Pons (tissue), 1 donor: ENCODE data around the gene ABT1.
A peak's percentile ranks its signal among the peaks of the same experiment; 100 is the strongest.
"Not testable (repeated sequence)": the region's sequence is repeated elsewhere in the genome, so short reads cannot be mapped to it uniquely, and the experiment has no call there.

ENCODE experiments used
- DNase-seq: peaks from one replicate; pipeline ENCODE4 v3.0.0-alpha.2; 2016; ENCODE audit warnings: low spot score

The ABT1 gene

GRCh38 chr6:26596579-26597388, at the start of gene ABT1:
Gene ABT1 (plus strand): TSS chr6:26596953. CDS start chr6:26596983, 30 bp downstream.
- DNase-seq, result peak; percentile 99

- not testable (repeated sequence) for DNase-seq
Measured at GRCh38 chr6:26547363-26547762, 49.4 kb upstream of the ABT1 start.

GRCh38 chr6:26550250-26550993, 46.3 kb upstream of the ABT1 start:
- DNase-seq, result no peak

GRCh38 chr6:26552205-26552604, 44.5 kb upstream of the ABT1 start:
- DNase-seq, result no peak

- DNase-seq, result no peak
Measured at GRCh38 chr6:26552640-26553188, 44.0 kb upstream of the ABT1 start.

- DNase-seq, result peak; percentile 87
Measured at GRCh38 chr6:26553264-26553634, 43.5 kb upstream of the ABT1 start.

- peak; percentile 87 for DNase-seq
Measured at GRCh38 chr6:26553635-26554446, 42.9 kb upstream of the ABT1 start.

- no peak for DNase-seq
Measured at GRCh38 chr6:26554447-26554696, 42.4 kb upstream of the ABT1 start.

- DNase-seq, result peak; percentile 57
Measured at GRCh38 chr6:26554697-26555504, 41.9 kb upstream of the ABT1 start.

GRCh38 chr6:26555505-26556262, 41.1 kb upstream of the ABT1 start:
- DNase-seq, result peak; percentile 28

- DNase-seq, result peak; percentile 48
Measured at GRCh38 chr6:26556263-26557070, 40.3 kb upstream of the ABT1 start.

- DNase-seq, result no peak
Measured at GRCh38 chr6:26561533-26562466, 35.0 kb upstream of the ABT1 start.

GRCh38 chr6:26563488-26563887, 33.3 kb upstream of the ABT1 start:
- DNase-seq, result no peak

GRCh38 chr6:26568601-26569432, 27.9 kb upstream of the ABT1 start:
- DNase-seq, result peak; percentile 99

- no peak for DNase-seq
Measured at GRCh38 chr6:26569433-26569764, 27.4 kb upstream of the ABT1 start.

- DNase-seq, result no peak
Measured at GRCh38 chr6:26570027-26570809, 26.5 kb upstream of the ABT1 start.

- peak; percentile 80 for DNase-seq
Measured at GRCh38 chr6:26571592-26572296, 25.0 kb upstream of the ABT1 start.
